Raji (cell line): Measurements from ENCODE around the gene THEM5.

Experiments used
- POLR2A ChIP-seq: IDR thresholded peaks from 2 replicates; pipeline ENCODE4 v1.6.1; 2011; ENCODE audit warnings: low read depth, low read length, control low read depth; ENCODE audit not compliant: insufficient read depth

THEM5 gene

GRCh38 chr1:151800830-151801229, 52.7 kb downstream of the THEM5 start:
- no peak for TF ChIP-seq POLR2A

- no peak for TF ChIP-seq POLR2A
Observed at GRCh38 chr1:151799179-151800022, 54.1 kb downstream of the THEM5 start.

- TF ChIP-seq POLR2A: no peak
Observed at GRCh38 chr1:151798571-151798970, 54.9 kb downstream of the THEM5 start.
